Hepatocyte (in vitro differentiated cells): Measurements from ENCODE around the gene ADCY1. TPM values are rescaled to one million over a fixed set of nuclear protein-coding genes. Genes with fewer than 3 reads are reported as not detected.
A peak's percentile ranks its signal among the peaks of the same experiment; 100 is the strongest.

Source experiments
- DNase-seq: peaks from one replicate; pipeline ENCODE4 v3.0.0-alpha.2; 2016; ENCODE audit warnings: low spot score
- H2AFZ ChIP-seq: fragments of 200-600 bp; sonication (generic); 2 replicates; pipeline ENCODE4 v1.6.0; 2016; ENCODE audit warnings: antibody characterized with exemption, mild to moderate bottlenecking
- H3K27ac ChIP-seq: fragments of 200-600 bp; sonication (generic); 2 replicates; pipeline ENCODE4 v1.5.1; 2016; ENCODE audit warnings: mild to moderate bottlenecking
- H3K27me3 ChIP-seq: fragments of 200-600 bp; sonication (generic); 2 replicates; pipeline ENCODE4 v1.6.1; 2016
- H3K36me3 ChIP-seq: fragments of 200-600 bp; sonication (generic); replicated peaks from 2 replicates; pipeline ENCODE4 v1.5.1; 2016; ENCODE audit warnings: low read depth; ENCODE audit not compliant: insufficient read depth
- H3K4me1 ChIP-seq: fragments of 200-600 bp; sonication (generic); 2 replicates; pipeline ENCODE4 v1.5.1; 2016; ENCODE audit warnings: mild to moderate bottlenecking, moderate library complexity; ENCODE audit not compliant: insufficient read depth
- H3K4me2 ChIP-seq: fragments of 200-600 bp; sonication (generic); 2 replicates; pipeline ENCODE4 v1.6.0; 2016
- H3K4me3 ChIP-seq: fragments of 200-600 bp; sonication (generic); 2 replicates; pipeline ENCODE4 v1.5.1; 2016; ENCODE audit warnings: mild to moderate bottlenecking
- H3K79me2 ChIP-seq: fragments of 200-600 bp; sonication (generic); 2 replicates; pipeline ENCODE4 v1.6.0; 2017; ENCODE audit warnings: mild to moderate bottlenecking
- H3K9me2 ChIP-seq: fragments of 200-600 bp; sonication (generic); replicated peaks from 2 replicates; pipeline ENCODE4 v1.6.0; 2017; ENCODE audit warnings: mild to moderate bottlenecking; ENCODE audit not compliant: insufficient read depth
- H3K9me3 ChIP-seq: fragments of 200-600 bp; sonication (generic); 2 replicates; pipeline ENCODE4 v1.5.1; 2016; ENCODE audit warnings: low read depth, mild to moderate bottlenecking
- H4K20me1 ChIP-seq: fragments of 200-600 bp; sonication (generic); 2 replicates; pipeline ENCODE4 v1.6.0; 2016; ENCODE audit warnings: mild to moderate bottlenecking; ENCODE audit not compliant: insufficient read depth, poor library complexity, severe bottlenecking
- EZH2 ChIP-seq: fragments of 200-600 bp; sonication (generic); IDR thresholded peaks from 2 replicates; pipeline ENCODE4 v1.6.1; 2016; ENCODE audit warnings: antibody characterized with exemption, mild to moderate bottlenecking, borderline replicate concordance
- EZH2phosphoT487 ChIP-seq: fragments of 200-600 bp; sonication (generic); IDR thresholded peaks from one replicate; pipeline ENCODE4 v1.6.1; 2018; ENCODE audit warnings: antibody characterized with exemption, mild to moderate bottlenecking, low read depth, moderate library complexity; ENCODE audit not compliant: unreplicated experiment, severe bottlenecking
- WGBS: methylation state at CpG from one replicate; pipeline ENCODE4 v1.1.6; 2016; ENCODE audit warnings: low lambda C conversion rate; ENCODE audit errors: missing lambda C conversion rate; 5-methylcytosine and 5-hydroxymethylcytosine counted together
- polyA plus RNA-seq: library from polyadenylated mRNA; unstranded; fragments of >200 nt; fragmentation: Nextera tagmentation; extraction: Ambion mirVana; gene quantifications from 2 replicates; pipeline ENCODE4 v1.2.1, GENCODE V29; 2016
- total RNA-seq: library from RNA; depleted of rRNA; stranded (reverse); fragments of >200 nt; gene quantifications from 2 replicates; pipeline ENCODE4 v1.2.3, GENCODE V29; 2014
- TF ChIP-seq, protein P1 (sequence below): fragments of 200-600 bp; sonication (generic); IDR thresholded peaks from 2 replicates; pipeline ENCODE4 v1.5.1; 2016; ENCODE audit warnings: antibody characterized with exemption, mild to moderate bottlenecking; ENCODE audit not compliant: poor library complexity

The ADCY1 gene
- total and polyA plus RNA-seq, 2 experiments from 2014 or later: 1.3 to 2.9 TPM

DNA sequence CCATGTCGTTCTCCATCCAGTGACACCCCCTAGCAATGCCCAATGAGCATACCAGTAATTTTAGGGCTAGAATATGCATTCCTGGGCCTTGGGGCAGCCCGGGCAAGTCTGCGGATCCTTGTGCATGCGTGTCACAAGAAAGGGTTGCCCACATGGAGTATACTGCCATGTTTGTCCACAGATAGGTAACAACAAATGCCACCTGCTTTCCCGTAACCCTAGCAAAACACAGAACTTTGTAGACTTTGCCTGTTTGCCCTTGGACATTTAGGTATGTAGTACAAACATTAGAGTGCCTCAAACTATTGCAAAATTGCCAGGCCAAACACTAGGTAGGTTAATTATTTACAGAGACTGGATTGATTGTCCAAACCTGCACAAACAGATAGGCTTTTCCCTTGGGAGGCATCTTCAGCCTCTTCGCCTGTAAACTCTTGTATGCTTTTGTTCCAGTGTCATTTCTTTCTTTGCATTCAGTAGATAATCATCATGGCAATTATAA, 117.0 kb downstream of the ADCY1 start:
- H3K27me3 ChIP-seq: no peaks in the 10 kb centered on the region
- 55% methylated on average over 6 of the region's 6 CpGs for WGBS
- H2AFZ ChIP-seq: no peak overlapping the region
- peaks cover 10% of the 10 kb centered on the region for H3K4me1 ChIP-seq
- no peak overlapping the region for H3K4me3 ChIP-seq
- H4K20me1 ChIP-seq: no peaks in the 10 kb centered on the region
- H3K9me2 ChIP-seq: no peaks in the 10 kb centered on the region
- H3K4me2 ChIP-seq: no peak overlapping the region
- peak; percentile 46 for DNase-seq
- no peaks in the 10 kb centered on the region for H3K9me3 ChIP-seq
- TF ChIP-seq EZH2phosphoT487: no peak
- no peak for TF ChIP-seq EZH2
- TF ChIP-seq, protein P1, sequence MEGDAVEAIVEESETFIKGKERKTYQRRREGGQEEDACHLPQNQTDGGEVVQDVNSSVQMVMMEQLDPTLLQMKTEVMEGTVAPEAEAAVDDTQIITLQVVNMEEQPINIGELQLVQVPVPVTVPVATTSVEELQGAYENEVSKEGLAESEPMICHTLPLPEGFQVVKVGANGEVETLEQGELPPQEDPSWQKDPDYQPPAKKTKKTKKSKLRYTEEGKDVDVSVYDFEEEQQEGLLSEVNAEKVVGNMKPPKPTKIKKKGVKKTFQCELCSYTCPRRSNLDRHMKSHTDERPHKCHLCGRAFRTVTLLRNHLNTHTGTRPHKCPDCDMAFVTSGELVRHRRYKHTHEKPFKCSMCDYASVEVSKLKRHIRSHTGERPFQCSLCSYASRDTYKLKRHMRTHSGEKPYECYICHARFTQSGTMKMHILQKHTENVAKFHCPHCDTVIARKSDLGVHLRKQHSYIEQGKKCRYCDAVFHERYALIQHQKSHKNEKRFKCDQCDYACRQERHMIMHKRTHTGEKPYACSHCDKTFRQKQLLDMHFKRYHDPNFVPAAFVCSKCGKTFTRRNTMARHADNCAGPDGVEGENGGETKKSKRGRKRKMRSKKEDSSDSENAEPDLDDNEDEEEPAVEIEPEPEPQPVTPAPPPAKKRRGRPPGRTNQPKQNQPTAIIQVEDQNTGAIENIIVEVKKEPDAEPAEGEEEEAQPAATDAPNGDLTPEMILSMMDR: no peak
- no peaks in the 10 kb centered on the region for H3K79me2 ChIP-seq
- peak overlapping the region; percentile 69 for H3K27ac ChIP-seq
- H3K36me3 ChIP-seq: no peaks in the 10 kb centered on the region

DNA sequence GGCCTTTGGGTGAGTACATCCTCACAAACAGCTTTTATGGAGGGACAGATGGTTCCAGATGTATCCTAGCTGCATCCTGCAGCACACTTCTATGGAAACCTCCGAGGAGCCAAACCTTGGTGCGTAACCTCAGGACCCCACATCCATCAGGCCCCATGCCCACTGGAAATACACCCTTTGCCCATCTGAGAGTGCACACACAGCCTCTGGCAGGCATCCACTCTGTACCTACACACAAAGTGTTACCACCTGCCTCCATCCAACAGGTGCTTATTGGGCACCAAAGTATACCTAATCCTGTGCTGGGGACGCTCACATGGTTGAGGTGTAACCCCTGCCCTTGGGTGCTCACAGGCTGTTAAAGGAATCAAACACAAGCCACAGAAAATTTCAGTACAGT, 117.9 kb downstream of the ADCY1 start:
- TF ChIP-seq EZH2: no peak

DNA sequence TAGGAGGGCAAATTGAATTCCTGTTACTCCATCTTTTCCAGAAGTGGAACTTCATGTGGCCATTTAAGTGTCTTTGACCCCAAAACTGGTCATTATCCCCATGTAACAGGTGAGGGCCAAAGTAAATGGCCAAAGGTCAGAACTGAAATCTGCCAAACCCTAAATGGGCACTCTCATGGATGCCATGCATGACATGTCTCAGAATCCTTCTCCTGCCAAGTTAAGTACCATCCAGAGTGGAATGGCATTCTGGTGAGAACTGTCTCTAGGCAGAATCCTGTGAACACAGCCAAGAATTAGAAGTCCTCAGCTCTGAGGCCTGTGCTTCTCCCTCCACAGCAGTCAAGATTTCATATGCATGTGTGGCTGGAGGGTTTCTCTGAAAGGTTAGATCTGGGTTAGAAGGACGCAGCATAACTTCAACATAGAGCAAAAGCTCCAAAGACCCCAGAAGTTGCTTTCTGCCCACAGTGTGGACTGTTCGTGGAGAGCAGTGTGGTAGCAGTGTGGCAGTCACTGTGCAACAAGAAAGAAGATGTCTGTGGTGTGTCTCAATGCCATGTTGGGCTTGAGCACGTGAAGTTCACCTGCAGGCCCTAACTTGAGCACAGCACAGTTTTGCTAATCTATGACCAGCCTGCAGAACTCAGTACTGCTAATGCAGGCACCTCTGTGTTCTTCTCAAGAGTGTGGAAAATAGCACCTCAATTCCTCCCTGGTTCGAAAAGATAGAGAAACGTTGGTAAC, 121.3 kb downstream of the ADCY1 start:
- Histone ChIP-seq H3K4me3 (no peak overlapping the region), H3K36me3 (no peaks in the 10 kb centered on the region), H3K79me2 (no peaks in the 10 kb centered on the region), H2AFZ (no peak overlapping the region), H4K20me1 (no peaks in the 10 kb centered on the region), H3K27ac (no peak overlapping the region), H3K27me3 (no peaks in the 10 kb centered on the region), H3K4me2 (no peak overlapping the region), H3K9me3 (no peaks in the 10 kb centered on the region), H3K4me1 (peaks cover 8% of the 10 kb centered on the region), H3K9me2 (no peaks in the 10 kb centered on the region)
- TF ChIP-seq, protein P1: no peak
- TF ChIP-seq EZH2phosphoT487 (no peak), EZH2 (no peak)
- 91% methylated on average over 5 of the region's 5 CpGs for WGBS
- DNase-seq: no peak

More for the DNA sequence above, 117.9 kb downstream of the ADCY1 start:
- Histone ChIP-seq H3K4me2 (no peak overlapping the region), H3K79me2 (no peaks in the 10 kb centered on the region), H3K9me3 (no peaks in the 10 kb centered on the region), H3K4me1 (peaks cover 10% of the 10 kb centered on the region), H3K36me3 (no peaks in the 10 kb centered on the region), H4K20me1 (no peaks in the 10 kb centered on the region), H3K27me3 (no peaks in the 10 kb centered on the region), H3K4me3 (no peak overlapping the region), H3K9me2 (no peaks in the 10 kb centered on the region), H3K27ac (no peak overlapping the region), H2AFZ (no peak overlapping the region)
- 100% methylated on average over 3 of the region's 3 CpGs for WGBS
- no peak for DNase-seq

DNA sequence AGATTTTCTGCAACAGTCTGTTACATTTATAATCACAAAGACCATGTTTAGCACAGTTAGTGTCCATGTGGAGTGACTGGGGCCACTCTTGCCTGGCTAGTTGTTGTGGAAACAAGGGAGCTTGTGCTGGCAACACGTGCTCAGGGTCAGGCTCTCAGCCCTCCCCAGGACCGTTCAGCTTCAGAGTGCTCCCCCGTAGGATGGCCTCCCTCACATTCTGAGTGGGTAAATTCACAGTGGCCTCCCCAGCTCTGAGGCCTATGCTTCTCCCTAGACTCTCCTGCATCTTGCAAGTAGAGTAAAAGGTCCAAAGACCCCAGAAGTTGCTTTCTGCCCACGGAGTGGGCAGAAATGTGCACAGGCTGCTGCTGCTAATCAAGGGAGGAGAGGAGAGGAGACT, 122.3 kb downstream of the ADCY1 start:
- Histone ChIP-seq H3K27me3 (no peaks in the 10 kb centered on the region), H3K79me2 (no peaks in the 10 kb centered on the region), H4K20me1 (no peaks in the 10 kb centered on the region), H3K4me3 (no peak overlapping the region), H3K9me2 (no peaks in the 10 kb centered on the region), H2AFZ (no peak overlapping the region), H3K27ac (no peak overlapping the region), H3K36me3 (no peaks in the 10 kb centered on the region), H3K4me1 (no peaks in the 10 kb centered on the region), H3K4me2 (no peak overlapping the region), H3K9me3 (no peaks in the 10 kb centered on the region)
- WGBS: 88% methylated on average over 4 of the region's 4 CpGs
- no peak for DNase-seq
- TF ChIP-seq EZH2 (no peak), EZH2phosphoT487 (no peak)
